GM12878 (cell line): Measurements from ENCODE around the gene LDHA. TPM values are rescaled to one million over a fixed set of nuclear protein-coding genes. Genes with fewer than 3 reads are reported as not detected.

Source experiments
- ATAC-seq: fragments of 200-7000 bp; cut with Tn5 transposase; 3 replicates; pipeline ENCODE4 v1.9.1; 2020; ENCODE audit warnings: mild to moderate bottlenecking, moderate library complexity
- BruUV-seq: library from RNA; stranded (reverse); fragments of 400-500 nt; replicated peaks from 2 replicates; lab custom pipeline; 2021; lab: Mats Ljungman, UMichigan
- CTCF ChIA-PET: fragments of 300-600 bp; sonication (Branson Sonifier 250); formaldehyde crosslinking; extraction: SDS; loops from one replicate; lab custom pipeline; 2021; ENCODE audit warnings: inconsistent platforms; lab: Yijun Ruan, JAX
- POLR2A ChIA-PET: fragments of 350-600 bp; formaldehyde crosslinking; extraction: SDS; loops from one replicate; lab custom pipeline; 2021; ENCODE audit warnings: inconsistent platforms; lab: Charles Lee
- RAD21 ChIA-PET: fragments of 300-600 bp; sonication (Branson Sonifier 250); formaldehyde crosslinking; loops from one replicate; lab custom pipeline; 2023; ENCODE audit warnings: antibody characterized with exemption; ENCODE audit not compliant: unreplicated experiment; lab: Charles Lee
- SMC1A ChIA-PET: fragments of 300-600 bp; sonication (Branson Sonifier 250); formaldehyde crosslinking; loops from one replicate; lab custom pipeline; 2023; ENCODE audit not compliant: unreplicated experiment, uncharacterized antibody; lab: Charles Lee
- DNase-seq: peaks from one replicate; pipeline ENCODE4 v3.0.0-alpha.2; 2011; ENCODE audit warnings: low read depth, low spot score
- FAIRE-seq: peaks from 3 replicates; lab custom pipeline; 2011; peaks lifted over from hg19 to GRCh38; lab: Jason Lieb, UNC
- H2AFZ ChIP-seq: 2 replicates; pipeline ENCODE4 v1.6.0; 2011; ENCODE audit warnings: low read depth, low read length, control low read depth; ENCODE audit not compliant: control insufficient read depth
- H3K27ac ChIP-seq: 2 replicates; pipeline ENCODE4 v1.5.1; 2011; ENCODE audit warnings: control low read depth; ENCODE audit not compliant: control insufficient read depth, insufficient read depth
- H3K27me3 ChIP-seq, 2 experiments: replicated peaks in 1 of 2; 2 replicates each; pipeline versions ENCODE4 v1.6.0 to v1.6.1; 2011; ENCODE audit warnings: low read length in 1 of 2; ENCODE audit not compliant: control insufficient read depth in 2 of 2, insufficient read depth in 2 of 2
- H3K36me3 ChIP-seq, 2 experiments: 2 replicates each; pipeline ENCODE4 v1.5.1; 2011; ENCODE audit warnings: low read length in 1 of 2; ENCODE audit not compliant: control insufficient read depth in 2 of 2, insufficient read depth in 2 of 2
- H3K4me1 ChIP-seq: 2 replicates; pipeline ENCODE4 v1.6.1; 2011; ENCODE audit warnings: mild to moderate bottlenecking, low read length, moderate library complexity, mixed read lengths; ENCODE audit not compliant: control insufficient read depth, insufficient read depth
- H3K4me2 ChIP-seq: 2 replicates; pipeline ENCODE4 v1.6.0; 2011; ENCODE audit warnings: control low read depth; ENCODE audit not compliant: control insufficient read depth, insufficient read depth
- H3K4me3 ChIP-seq: fragments of 200-600 bp; sonication (generic); 2 replicates; pipeline ENCODE4 v1.5.1; 2016
- H3K79me2 ChIP-seq: 2 replicates; pipeline ENCODE4 v1.6.0; 2011; ENCODE audit warnings: low read length; ENCODE audit not compliant: control insufficient read depth, insufficient read depth
- H3K9ac ChIP-seq: 2 replicates; pipeline ENCODE4 v1.8.0; 2011; ENCODE audit warnings: low read length, control low read depth, mixed read lengths; ENCODE audit not compliant: control insufficient read depth, insufficient read depth
- H3K9me3 ChIP-seq: replicated peaks from 3 replicates; pipeline ENCODE4 v1.5.1; 2011; ENCODE audit warnings: mild to moderate bottlenecking, low read length; ENCODE audit not compliant: control insufficient read depth, insufficient read depth
- H4K20me1 ChIP-seq: 2 replicates; pipeline ENCODE4 v1.6.0; 2011; ENCODE audit not compliant: control insufficient read depth, insufficient read depth
- ASH2L ChIP-seq: fragments of 300-600, 200-600 bp; sonication (generic); IDR thresholded peaks from 2 replicates; pipeline ENCODE4 v1.6.1; 2017; ENCODE audit warnings: low read depth, mild to moderate bottlenecking, borderline replicate concordance
- ATF2 ChIP-seq: IDR thresholded peaks from 2 replicates; pipeline ENCODE4 v1.6.1; 2012; ENCODE audit warnings: low read length, inconsistent platforms
- BMI1 ChIP-seq: fragments of 450-650 bp; IDR thresholded peaks from 2 replicates; pipeline ENCODE4 v1.6.1; 2016; ENCODE audit warnings: mild to moderate bottlenecking, moderate library complexity, borderline replicate concordance
- BRCA1 ChIP-seq: IDR thresholded peaks from 2 replicates; pipeline ENCODE4 v1.6.1; 2011; ENCODE audit warnings: low read depth, low read length, improper control_type of control experiment
- CBX3 ChIP-seq: fragments of 200-600 bp; sonication (generic); IDR thresholded peaks from 2 replicates; pipeline ENCODE4 v1.6.1; 2016; ENCODE audit warnings: low read depth, borderline replicate concordance
- ELK1 ChIP-seq: IDR thresholded peaks from 2 replicates; pipeline ENCODE4 v1.6.1; 2012; ENCODE audit warnings: low read depth, low read length, improper control_type of control experiment
- EP300 ChIP-seq, 2 experiments: fragments of 150-350 bp in 1 of 2; IDR thresholded peaks; 2 replicates each; pipeline ENCODE4 v1.6.1; 2011 to 2012; ENCODE audit warnings: low read depth in 2 of 2, low read length in 2 of 2, borderline replicate concordance in 1 of 2, improper control_type of control experiment in 1 of 2, inconsistent platforms in 1 of 2; ENCODE audit not compliant: control insufficient read depth in 1 of 2
- FOXM1 ChIP-seq: IDR thresholded peaks from 2 replicates; pipeline ENCODE4 v1.6.1; 2012; ENCODE audit warnings: low read depth, mild to moderate bottlenecking, inconsistent platforms, low read length, moderate library complexity
- HDAC6 ChIP-seq: fragments of 200-600 bp; sonication (generic); IDR thresholded peaks from one replicate; pipeline ENCODE4 v1.8.0; 2017; ENCODE audit warnings: antibody characterized with exemption; ENCODE audit not compliant: unreplicated experiment
- KAT2A ChIP-seq: conservative IDR thresholded peaks from 2 replicates; pipeline ENCODE4 v1.6.1; 2011; ENCODE audit warnings: low read depth, low read length; ENCODE audit not compliant: control insufficient read depth
- KLF5 ChIP-seq: fragments of 450-650 bp; IDR thresholded peaks from 2 replicates; pipeline ENCODE4 v1.6.1; 2014; ENCODE audit warnings: mild to moderate bottlenecking; ENCODE audit not compliant: partially characterized antibody
- POLR2AphosphoS2 ChIP-seq: IDR thresholded peaks from 2 replicates; pipeline ENCODE4 v1.6.1; 2011; ENCODE audit warnings: low read depth, mild to moderate bottlenecking, low read length, improper control_type of control experiment, moderate library complexity
- SP1 ChIP-seq: IDR thresholded peaks from one replicate; pipeline ENCODE4 v1.6.1; 2011; ENCODE audit warnings: low read depth, low read length
- STAT1 ChIP-seq: fragments of 450-650 bp; conservative IDR thresholded peaks from 2 replicates; pipeline ENCODE4 v1.6.1; 2014; ENCODE audit warnings: antibody characterized with exemption, mild to moderate bottlenecking
- ZNF217 ChIP-seq: fragments of 450-650 bp; IDR thresholded peaks from 2 replicates; pipeline ENCODE4 v1.6.1; 2017; ENCODE audit warnings: antibody characterized with exemption, mild to moderate bottlenecking
- ZNF274 ChIP-seq: IDR thresholded peaks from one replicate; pipeline ENCODE4 v1.8.0; 2011; ENCODE audit not compliant: insufficient read length, insufficient read depth
- ZSCAN29 ChIP-seq: fragments of 450-650 bp; IDR thresholded peaks from 2 replicates; pipeline ENCODE4 v1.6.1; 2017; ENCODE audit warnings: mild to moderate bottlenecking, moderate library complexity
- WGBS: methylation state at CpG from one replicate; pipeline ENCODE4 v1.1.6; 2016; ENCODE audit warnings: low lambda C conversion rate; ENCODE audit not compliant: insufficient replicate concordance, insufficient coverage; ENCODE audit errors: missing lambda C conversion rate; 5-methylcytosine and 5-hydroxymethylcytosine counted together
- in situ Hi-C: fragments of 300-500 bp; cut with MboI; formaldehyde crosslinking; loops from 9 replicates; pipeline ENCODE4 v1.14.3; 2018; ENCODE audit warnings: mixed read lengths
- intact Hi-C: fragments of 100-400 bp; cut with micrococcal nuclease; formaldehyde crosslinking; loops from one replicate; pipeline ENCODE4 v1.14.2; 2022; ENCODE audit not compliant: unreplicated experiment
- polyA plus RNA-seq, 11 experiments: library from polyadenylated mRNA; depleted of rRNA in 4 of 11; unstranded in 6 of 11; stranded (reverse) in 5 of 11; fragments of >200 nt; fragmentation: Nextera tagmentation in 4 of 11; fragmentation: Illumina TruSeq in 1 of 11; extraction: Ambion mirVana in 4 of 11; extraction: Trizol in 1 of 11; gene quantifications; 1 replicate in 1 of 11; 2 replicates in 10 of 11; pipeline versions ENCODE4 v1.2.1 to v1.2.3, GENCODE V29; 2011 to 2016; ENCODE audit warnings: inconsistent platforms in 2 of 11, missing spikeins in 2 of 11, low read depth in 1 of 11
- total RNA-seq, 4 experiments: library from RNA; depleted of rRNA in 3 of 4; stranded (reverse); fragments of >200 nt in 3 of 4; fragmentation: Illumina TruSeq in 1 of 4; extraction: Trizol in 1 of 4; gene quantifications; 2 replicates each; pipeline versions ENCODE4 v1.2.1 to v1.2.3, GENCODE V29; 2013 to 2021

Gene LDHA
- total and polyA plus RNA-seq, 10 of the 15 experiments (the other 5 are each of a cell fraction or from before 2014, with no cell fraction given): 773 to 2,300 (median 1,367) TPM

GRCh38 chr11:18368221-18368620 is 26.1 kb upstream of the LDHA start:
- Histone ChIP-seq H3K4me1 (no peaks in the 10 kb centered on the region), H3K36me3 (peaks cover 5 to 16% of the 10 kb centered on the region in 2 experiments; a peak in 3 of 4 replicates), H3K9me3 (no peaks in the 10 kb centered on the region), H4K20me1 (no peaks in the 10 kb centered on the region; the same call in 1 of the 2 replicates), H3K4me2 (no peak overlapping the region), H3K79me2 (no peaks in the 10 kb centered on the region), H3K27ac (no peak overlapping the region), H3K4me3 (no peak overlapping the region), H3K9ac (no peak overlapping the region), H3K27me3 (no peaks in the 10 kb centered on the region), H2AFZ (no peak overlapping the region)
- intact Hi-C loops: no loop called here
- no peak for DNase-seq
- TF ChIP-seq KAT2A (no peak), ZSCAN29 (no peak), ATF2 (no peak)
- ChIA-PET RAD21 (no interaction called here), POLR2A (no interaction called here), CTCF (interaction anchor here (1.3 kb wide), 1 partner anchor 125 kb away, joined by 3 read pairs; no protein-coding TSS in a partner anchor), SMC1A (interaction anchor here (0.6 to 1.4 kb wide), 3 partner anchors 10 to 15 kb away, joined by 3 to 4 read pairs (median 3); no protein-coding TSS in a partner anchor)
- no TSS peak for BruUV-seq
- ATAC-seq: no peak
- in situ Hi-C loops: no loop called here
- no peak for FAIRE-seq
- 94% methylated on average over 2 of the region's 2 CpGs for WGBS

- FAIRE-seq (no peak), DNase-seq (no peak), ATAC-seq (no peak)
- WGBS: 79% methylated on average over 2 of the region's 2 CpGs
- SMC1A ChIA-PET: interaction anchor here (0.7 to 0.9 kb wide), 2 partner anchors 144 to 263 kb away, joined by 3 read pairs; partner anchors contain the start of gene SAAL1
- intact Hi-C loops: no loop called here
- no TSS peak for BruUV-seq
- CTCF ChIA-PET: interaction anchor here (1.0 kb wide), 1 partner anchor 254 kb away, joined by 3 read pairs; no protein-coding TSS in a partner anchor
- H3K27me3 ChIP-seq: no peaks in the 10 kb centered on the region
- POLR2A ChIA-PET: no interaction called here
- H3K4me1 ChIP-seq: no peaks in the 10 kb centered on the region
- H3K9ac ChIP-seq: no peak overlapping the region
- no peak overlapping the region for H2AFZ ChIP-seq
- in situ Hi-C loops: no loop called here
- RAD21 ChIA-PET: interaction anchor here (0.6 kb wide), 1 partner anchor 258 kb away, joined by 5 read pairs; no protein-coding TSS in a partner anchor
- no peak overlapping the region for H3K27ac ChIP-seq
- no peak overlapping the region for H3K4me3 ChIP-seq
- no peaks in the 10 kb centered on the region for H3K79me2 ChIP-seq
- no peak overlapping the region for H3K4me2 ChIP-seq
- no peaks in the 10 kb centered on the region for H3K9me3 ChIP-seq
- H4K20me1 ChIP-seq: no peaks in the 10 kb centered on the region; the same call in 1 of the 2 replicates
- H3K36me3 ChIP-seq: peaks cover 3 to 16% of the 10 kb centered on the region in 2 experiments; a peak in 3 of 4 replicates
- TF ChIP-seq EP300 (IDR thresholded peaks at IDR 0.05; ENCODE audit: borderline replicate concordance in 1 of 2, control insufficient read depth in 1 of 2, low read depth in 2 of 2, low read length in 2 of 2) (no peak), ELK1 (no peak), SP1 (no peak), POLR2AphosphoS2 (no peak), ZNF274 (no peak), STAT1 (no peak), FOXM1 (no peak), CBX3 (no peak), BRCA1 (no peak), ASH2L (no peak), BMI1 (no peak), KLF5 (no peak), ZNF217 (no peak), HDAC6 (no peak)
These were observed 25.0 kb upstream of the LDHA start for GRCh38 chr11:18369398-18369797.
